ENCODE results near the gene GSS. TPM values are rescaled to one million over a fixed set of nuclear protein-coding genes. Genes with fewer than 3 reads are reported as not detected.

The GSS gene
- polyA plus RNA-seq, 3 donors: 30.4 to 52.9 (median 34.0) TPM

DNA sequence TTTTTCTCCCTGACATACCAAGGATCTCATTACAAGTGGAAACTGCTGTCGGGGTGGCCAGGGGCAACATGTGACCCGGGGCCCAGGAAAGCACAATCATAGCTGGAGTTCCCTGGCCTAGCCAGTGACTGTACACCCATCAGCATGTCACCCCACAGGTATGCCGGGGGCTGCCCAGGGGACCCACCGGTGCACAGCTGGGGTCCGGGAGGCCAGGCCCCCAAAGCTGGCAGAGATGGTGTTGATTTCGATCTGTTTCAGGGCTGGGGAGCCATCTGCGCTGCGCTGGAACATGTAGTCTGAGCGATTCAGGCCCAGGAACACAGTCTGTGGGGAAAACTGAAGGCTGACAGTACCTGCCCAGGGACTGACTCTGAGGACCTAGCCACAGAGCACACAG is 13.3 kb downstream of the GSS start:
- Histone ChIP-seq H3K36me3 (replicated peaks in 1 of 2; ENCODE audit: control insufficient read depth in 1 of 2, insufficient read depth in 2 of 2, low read length in 2 of 2) (peaks cover 28 to 44% of the 10 kb centered on the region in 2 donors), H3K4me3 (replicated peaks in 1 of 3; ENCODE audit: low read depth in 2 of 3, low read length in 3 of 3) (no peak overlapping the region), H3K9ac (ENCODE audit: insufficient read depth, low read length, poor library complexity, severe bottlenecking) (no peak overlapping the region), H3K27me3 (ENCODE audit: control insufficient read depth in 2 of 2, insufficient read depth in 2 of 2, low read length in 2 of 2) (no peaks in the 10 kb centered on the region), H3K27ac (ENCODE audit: low read depth in 1 of 2, low read length in 2 of 2) (peak overlapping the region in 1 of 2 donors; percentile 89), H3K79me2 (ENCODE audit: insufficient read depth, low read length) (no peaks in the 10 kb centered on the region), H3K4me2 (replicated peaks; ENCODE audit: extremely low read depth, low read length, poor library complexity, severe bottlenecking) (no peak overlapping the region), H3K9me3 (replicated peaks in 1 of 2; ENCODE audit: control insufficient read depth in 1 of 2, insufficient read depth in 1 of 2, low read length in 2 of 2) (no peaks in the 10 kb centered on the region), H4K20me1 (ENCODE audit: insufficient read depth, low read length) (no peaks in the 10 kb centered on the region), H2AFZ (ENCODE audit: insufficient read depth, low read depth, low read length, poor library complexity, severe bottlenecking) (no peak overlapping the region), H3K4me1 (ENCODE audit: control insufficient read depth in 1 of 2, insufficient read depth in 2 of 2, low read length in 2 of 2) (peaks cover 42 to 43% of the 10 kb centered on the region in 2 donors)
- peaks cover 38 to 41% of the 10 kb centered on the region in 2 donors for H3K36me3 Mint-ChIP-seq
- 100% methylated on average over 8 of the region's 9 CpGs for WGBS (ENCODE audit: insufficient coverage)
- no peak for TF ChIP-seq CTCF (IDR thresholded peaks at IDR 0.05)
- no peak overlapping the region for H3K4me3 Mint-ChIP-seq
- peak overlapping the region in 3 of 7 donors; percentile 25 to 60 (median 31) for H3K27ac Mint-ChIP-seq
- no peak for DNase-seq
- no peaks in the 10 kb centered on the region for H3K9me3 Mint-ChIP-seq
- intact Hi-C loops (cut with micrococcal nuclease): loop anchor here in 1 of 2 donors (5.0 kb wide), 1 partner anchor 65 kb away; the partner anchor contains the start of gene ACSS2
- H3K27me3 Mint-ChIP-seq (ENCODE audit: low read depth in 3 of 3): peaks cover 0 to 2% (median 0%) of the 10 kb centered on the region in 3 donors
- peaks cover 38% of the 10 kb centered on the region for H3K4me1 Mint-ChIP-seq

DNA sequence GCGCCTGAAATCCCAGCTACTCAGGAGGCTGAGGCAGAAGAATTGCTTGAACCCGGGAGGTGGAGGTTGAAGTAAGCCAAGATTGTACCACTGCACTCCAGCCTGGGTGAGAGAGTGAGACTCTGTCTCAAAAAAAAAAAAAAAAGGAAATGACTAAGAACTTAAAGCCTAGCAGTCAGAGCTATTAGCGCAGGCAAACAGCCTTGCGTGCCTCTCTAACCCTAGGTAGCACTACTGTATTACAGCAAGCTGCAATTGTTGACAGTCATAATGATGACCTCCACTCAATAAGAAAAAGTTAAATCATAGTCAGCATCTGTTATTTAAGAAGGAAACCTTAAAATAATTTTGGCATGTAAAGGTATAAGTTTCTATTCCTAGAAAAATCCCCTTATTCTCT is 14.4 kb downstream of the GSS start:
- Histone ChIP-seq H3K9me3 (replicated peaks in 1 of 2; ENCODE audit: control insufficient read depth in 1 of 2, insufficient read depth in 1 of 2, low read length in 2 of 2) (no peaks in the 10 kb centered on the region), H2AFZ (ENCODE audit: insufficient read depth, low read depth, low read length, poor library complexity, severe bottlenecking) (no peak overlapping the region), H3K9ac (ENCODE audit: insufficient read depth, low read length, poor library complexity, severe bottlenecking) (no peak overlapping the region), H3K4me1 (ENCODE audit: control insufficient read depth in 1 of 2, insufficient read depth in 2 of 2, low read length in 2 of 2) (peaks cover 42 to 43% of the 10 kb centered on the region in 2 donors), H3K36me3 (replicated peaks in 1 of 2; ENCODE audit: control insufficient read depth in 1 of 2, insufficient read depth in 2 of 2, low read length in 2 of 2) (peaks cover 32 to 46% of the 10 kb centered on the region in 2 donors), H4K20me1 (ENCODE audit: insufficient read depth, low read length) (no peaks in the 10 kb centered on the region), H3K4me2 (replicated peaks; ENCODE audit: extremely low read depth, low read length, poor library complexity, severe bottlenecking) (no peak overlapping the region), H3K27me3 (ENCODE audit: control insufficient read depth in 2 of 2, insufficient read depth in 2 of 2, low read length in 2 of 2) (no peaks in the 10 kb centered on the region), H3K4me3 (replicated peaks in 1 of 3; ENCODE audit: low read depth in 2 of 3, low read length in 3 of 3) (no peak overlapping the region), H3K79me2 (ENCODE audit: insufficient read depth, low read length) (no peaks in the 10 kb centered on the region), H3K27ac (ENCODE audit: low read depth in 1 of 2, low read length in 2 of 2) (peak overlapping the region in 1 of 2 donors; percentile 89)
- H3K27ac Mint-ChIP-seq: peak overlapping the region in 6 of 7 donors; percentile 2 to 74 (median 60)
- no peak for TF ChIP-seq CTCF (IDR thresholded peaks at IDR 0.05)
- H3K9me3 Mint-ChIP-seq: no peaks in the 10 kb centered on the region
- H3K4me3 Mint-ChIP-seq: no peak overlapping the region
- intact Hi-C loops (cut with micrococcal nuclease): loop anchor here in 1 of 2 donors (5.0 kb wide), 1 partner anchor 64 kb away; the partner anchor contains the start of gene ACSS2
- H3K4me1 Mint-ChIP-seq: peaks cover 38% of the 10 kb centered on the region
- no CpG with 5 or more reads among the region's 4 CpGs for WGBS (ENCODE audit: insufficient coverage)
- H3K27me3 Mint-ChIP-seq (ENCODE audit: low read depth in 3 of 3): peaks cover 0 to 2% (median 0%) of the 10 kb centered on the region in 3 donors
- peak; percentile 68 to 80 (median 78) for DNase-seq
- peaks cover 43 to 51% of the 10 kb centered on the region in 2 donors for H3K36me3 Mint-ChIP-seq

All from CD14-positive monocyte (primary cell).